ENCODE data around the gene TERT. TPM values are rescaled to one million over a fixed set of nuclear protein-coding genes. Genes with fewer than 3 reads are reported as not detected.
A peak's percentile ranks its signal among the peaks of the same experiment; 100 is the strongest.

TERT gene
- total RNA-seq, 2 experiments from 2014 or later = 156 to 198 TPM

DNA sequence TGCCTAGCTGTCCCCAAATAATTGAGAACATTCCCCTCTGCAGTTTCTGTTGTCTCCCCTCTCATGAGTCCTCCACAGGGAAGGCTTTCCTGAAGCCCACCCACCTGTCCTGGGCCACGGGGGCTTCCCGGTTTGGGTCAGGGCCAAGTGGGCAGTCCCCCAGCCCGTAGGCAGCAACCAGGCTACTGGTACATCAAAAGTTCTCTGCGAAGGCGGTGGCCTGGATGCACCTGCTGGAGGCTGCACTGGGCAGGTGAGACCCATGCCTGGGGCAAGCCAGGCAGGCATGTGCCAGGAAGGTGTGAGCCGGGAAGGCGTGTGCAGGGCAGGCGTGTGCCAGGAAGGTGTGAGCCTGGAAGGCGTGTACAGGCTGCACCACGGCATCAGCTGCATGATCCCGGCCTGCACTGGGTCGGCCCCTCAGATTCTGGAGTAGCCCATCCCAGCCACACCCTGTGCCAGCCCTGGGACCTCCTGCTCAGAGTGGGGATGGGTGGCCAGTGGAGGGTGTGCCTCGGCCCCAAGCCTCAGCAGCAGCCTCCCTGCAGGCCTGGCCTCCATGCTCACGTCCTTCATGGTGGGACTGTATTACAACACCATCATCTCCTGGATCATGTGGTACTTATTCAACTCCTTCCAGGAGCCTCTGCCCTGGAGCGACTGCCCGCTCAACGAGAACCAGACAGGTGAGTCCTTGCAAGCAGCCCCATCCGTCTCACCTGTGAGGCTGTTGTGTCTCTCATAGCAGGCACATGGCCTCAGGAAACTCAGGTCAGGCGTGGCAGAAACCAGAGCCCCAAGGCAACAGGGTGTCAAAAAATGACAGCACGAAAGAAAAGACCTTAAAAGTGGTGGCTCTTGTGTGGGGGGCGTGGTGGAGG, 84.7 kb downstream of the TERT start:
- H3K4me1 ChIP-seq (ENCODE audit: insufficient read depth, low read length, poor library complexity, severe bottlenecking) = no peaks in the 10 kb centered on the region
- ChIA-PET POLR2A (no interaction called here), CTCF (ENCODE audit: unreplicated experiment) (no interaction called here)
- no peak overlapping the region for H2AFZ ChIP-seq (ENCODE audit: low read length)
- no peaks in the 10 kb centered on the region for H3K9me2 ChIP-seq (ENCODE audit: insufficient read depth, low read length)
- no peak overlapping the region for H3K4me2 ChIP-seq (ENCODE audit: low read length)
- H3K36me3 ChIP-seq (ENCODE audit: insufficient read depth, low read length) = no peaks in the 10 kb centered on the region
- H3K4me3 ChIP-seq (ENCODE audit: low read depth, low read length, poor library complexity, severe bottlenecking) = no peak overlapping the region
- no peak for DNase-seq (ENCODE audit: low spot score)
- H4K20me1 ChIP-seq (ENCODE audit: insufficient read depth, low read length) = no peaks in the 10 kb centered on the region
- no peak overlapping the region for H3K27ac ChIP-seq (ENCODE audit: low read depth, low read length, poor library complexity, severe bottlenecking)
- TF ChIP-seq EZH2phosphoT487 (IDR thresholded peaks at IDR 0.05; ENCODE audit: borderline replicate concordance, low read depth, low read length) = no peak
- H3K9me3 ChIP-seq (ENCODE audit: low read length) = no peaks in the 10 kb centered on the region
- no peaks in the 10 kb centered on the region for H3K79me2 ChIP-seq (ENCODE audit: insufficient read depth, low read depth, low read length)
- intact Hi-C loops (cut with micrococcal nuclease; ENCODE audit: unreplicated experiment) = no loop called here
- no TSS peak for BruUV-seq (replicated peaks)

DNA sequence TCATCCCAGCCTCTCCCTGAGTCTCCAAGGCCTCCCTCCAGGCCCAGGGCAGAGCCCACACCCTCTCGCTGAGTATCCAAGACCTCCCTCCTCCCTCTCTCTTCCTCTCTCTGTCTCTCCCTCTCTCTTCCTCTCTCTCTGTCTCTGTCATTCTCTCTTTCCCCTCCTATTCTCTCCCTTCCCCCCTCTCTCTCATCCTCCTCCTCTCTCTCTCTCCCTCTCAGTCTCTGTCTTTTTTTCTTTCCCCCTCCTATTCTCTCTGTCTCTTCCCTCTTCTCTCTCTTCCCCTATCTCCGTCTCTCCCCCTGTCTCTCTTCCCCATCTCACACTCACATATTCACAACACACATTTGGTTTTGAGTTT, 85.4 kb downstream of the TERT start:
- Histone ChIP-seq H3K27ac (ENCODE audit: low read depth, low read length, poor library complexity, severe bottlenecking) (no peak overlapping the region), H3K4me2 (ENCODE audit: low read length) (no peak overlapping the region), H4K20me1 (ENCODE audit: insufficient read depth, low read length) (no peaks in the 10 kb centered on the region), H3K4me1 (ENCODE audit: insufficient read depth, low read length, poor library complexity, severe bottlenecking) (no peaks in the 10 kb centered on the region), H3K36me3 (ENCODE audit: insufficient read depth, low read length) (no peaks in the 10 kb centered on the region), H3K79me2 (ENCODE audit: insufficient read depth, low read depth, low read length) (no peaks in the 10 kb centered on the region), H3K9me2 (ENCODE audit: insufficient read depth, low read length) (no peaks in the 10 kb centered on the region), H3K9me3 (ENCODE audit: low read length) (no peaks in the 10 kb centered on the region), H2AFZ (ENCODE audit: low read length) (no peak overlapping the region), H3K4me3 (ENCODE audit: low read depth, low read length, poor library complexity, severe bottlenecking) (no peak overlapping the region)
- DNase-seq (ENCODE audit: low spot score) = no peak
- TF ChIP-seq EZH2phosphoT487 (IDR thresholded peaks at IDR 0.05; ENCODE audit: borderline replicate concordance, low read depth, low read length) = no peak
- TF ChIP-seq, protein P1, sequence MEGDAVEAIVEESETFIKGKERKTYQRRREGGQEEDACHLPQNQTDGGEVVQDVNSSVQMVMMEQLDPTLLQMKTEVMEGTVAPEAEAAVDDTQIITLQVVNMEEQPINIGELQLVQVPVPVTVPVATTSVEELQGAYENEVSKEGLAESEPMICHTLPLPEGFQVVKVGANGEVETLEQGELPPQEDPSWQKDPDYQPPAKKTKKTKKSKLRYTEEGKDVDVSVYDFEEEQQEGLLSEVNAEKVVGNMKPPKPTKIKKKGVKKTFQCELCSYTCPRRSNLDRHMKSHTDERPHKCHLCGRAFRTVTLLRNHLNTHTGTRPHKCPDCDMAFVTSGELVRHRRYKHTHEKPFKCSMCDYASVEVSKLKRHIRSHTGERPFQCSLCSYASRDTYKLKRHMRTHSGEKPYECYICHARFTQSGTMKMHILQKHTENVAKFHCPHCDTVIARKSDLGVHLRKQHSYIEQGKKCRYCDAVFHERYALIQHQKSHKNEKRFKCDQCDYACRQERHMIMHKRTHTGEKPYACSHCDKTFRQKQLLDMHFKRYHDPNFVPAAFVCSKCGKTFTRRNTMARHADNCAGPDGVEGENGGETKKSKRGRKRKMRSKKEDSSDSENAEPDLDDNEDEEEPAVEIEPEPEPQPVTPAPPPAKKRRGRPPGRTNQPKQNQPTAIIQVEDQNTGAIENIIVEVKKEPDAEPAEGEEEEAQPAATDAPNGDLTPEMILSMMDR (conservative IDR thresholded peaks at IDR 0.05; ENCODE audit: low read length) = no peak
- ChIA-PET POLR2A (no interaction called here), CTCF (ENCODE audit: unreplicated experiment) (no interaction called here)
- BruUV-seq (replicated peaks) = no TSS peak
- intact Hi-C loops (cut with micrococcal nuclease; ENCODE audit: unreplicated experiment) = no loop called here

DNA sequence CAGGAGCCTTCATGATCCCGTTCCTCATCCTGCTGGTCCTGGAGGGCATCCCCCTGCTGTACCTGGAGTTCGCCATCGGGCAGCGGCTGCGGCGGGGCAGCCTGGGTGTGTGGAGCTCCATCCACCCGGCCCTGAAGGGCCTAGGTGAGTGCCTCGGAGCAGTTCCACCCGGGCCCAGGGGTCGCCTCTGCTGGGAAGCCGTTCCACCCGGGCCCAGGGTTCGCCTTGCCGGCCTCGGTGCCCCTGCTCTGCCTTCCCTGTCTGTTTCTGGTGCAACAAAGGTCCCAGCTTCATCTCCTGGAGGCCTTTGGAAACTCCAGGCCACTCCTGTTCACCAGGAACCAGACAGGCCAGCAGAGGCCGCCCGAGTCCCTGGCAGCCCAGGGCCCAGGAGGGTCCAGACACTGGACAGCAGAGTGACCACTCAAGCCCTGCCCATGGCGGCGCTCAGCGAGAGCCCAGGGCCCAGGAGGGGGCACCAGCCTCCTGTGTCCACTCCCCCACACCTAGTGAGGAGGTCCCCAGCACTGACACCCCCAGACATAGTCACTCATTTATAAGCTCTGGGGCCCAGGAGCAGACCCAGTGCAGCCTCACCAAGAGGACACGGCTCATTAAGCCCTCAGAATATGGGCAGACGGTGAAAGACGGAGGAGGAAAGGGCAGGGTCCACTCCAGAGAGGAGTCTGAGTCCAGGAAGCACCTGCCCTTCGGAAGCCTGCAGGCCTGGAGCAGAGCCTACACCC, 86.0 kb downstream of the TERT start:
- Histone ChIP-seq H3K4me2 (ENCODE audit: low read length) (no peak overlapping the region), H3K79me2 (ENCODE audit: insufficient read depth, low read depth, low read length) (no peaks in the 10 kb centered on the region), H3K4me1 (ENCODE audit: insufficient read depth, low read length, poor library complexity, severe bottlenecking) (no peaks in the 10 kb centered on the region), H2AFZ (ENCODE audit: low read length) (no peak overlapping the region), H3K36me3 (ENCODE audit: insufficient read depth, low read length) (no peaks in the 10 kb centered on the region), H3K9me2 (ENCODE audit: insufficient read depth, low read length) (no peaks in the 10 kb centered on the region), H4K20me1 (ENCODE audit: insufficient read depth, low read length) (no peaks in the 10 kb centered on the region), H3K9me3 (ENCODE audit: low read length) (no peaks in the 10 kb centered on the region), H3K4me3 (ENCODE audit: low read depth, low read length, poor library complexity, severe bottlenecking) (no peak overlapping the region), H3K27ac (ENCODE audit: low read depth, low read length, poor library complexity, severe bottlenecking) (no peak overlapping the region)
- no peak for DNase-seq (ENCODE audit: low spot score)
- POLR2A ChIA-PET = interaction anchor here (0.6 kb wide), 1 partner anchor 75 kb away, joined by 3 read pairs; no protein-coding TSS in a partner anchor
- no TSS peak for BruUV-seq (replicated peaks)
- intact Hi-C loops (cut with micrococcal nuclease; ENCODE audit: unreplicated experiment) = no loop called here
- CTCF ChIA-PET (ENCODE audit: unreplicated experiment) = no interaction called here
- no peak for TF ChIP-seq EZH2phosphoT487 (IDR thresholded peaks at IDR 0.05; ENCODE audit: borderline replicate concordance, low read depth, low read length)
- TF ChIP-seq, protein P1 (conservative IDR thresholded peaks at IDR 0.05; ENCODE audit: low read length) = peak; percentile 33; the same call in 1 of the 2 replicates
